ENCODE results near the gene VSTM4.

Gene VSTM4

GRCh38 chr10:49001402-49001801, 113.9 kb downstream of the VSTM4 start:
- Histone ChIP-seq H3K27me3 (ENCODE audit: insufficient read depth, low read length, poor library complexity, severe bottlenecking) (no peaks in the 10 kb centered on the region), H3K4me3 (ENCODE audit: low read length, poor library complexity, severe bottlenecking) (no peak overlapping the region), H3K9me2 (replicated peaks; ENCODE audit: low read depth, low read length) (no peaks in the 10 kb centered on the region), H3K4me1 (ENCODE audit: insufficient read depth, low read length, poor library complexity, severe bottlenecking) (no peaks in the 10 kb centered on the region), H3K79me2 (ENCODE audit: insufficient read depth, low read length) (no peaks in the 10 kb centered on the region), H3F3A (ENCODE audit: low read depth) (no peaks in the 10 kb centered on the region), H3K4me2 (ENCODE audit: low read depth, low read length, poor library complexity, severe bottlenecking) (no peak overlapping the region), H3K9ac (ENCODE audit: low read depth, low read length, poor library complexity, severe bottlenecking) (no peak overlapping the region), H3K36me3 (ENCODE audit: insufficient read depth, low read length) (no peaks in the 10 kb centered on the region), H4K20me1 (ENCODE audit: insufficient read depth, low read length, poor library complexity, severe bottlenecking) (no peaks in the 10 kb centered on the region), H3K9me3 (ENCODE audit: insufficient read depth, low read depth, low read length) (no peaks in the 10 kb centered on the region), H2AFZ (ENCODE audit: low read length) (no peak overlapping the region)
- TF ChIP-seq CTCF (conservative IDR thresholded peaks at IDR 0.05; ENCODE audit: low read length) = no peak
- TF ChIP-seq EZH2phosphoT487 (IDR thresholded peaks at IDR 0.05; ENCODE audit: borderline replicate concordance) = no peak

GRCh38 chr10:49000437-49001398, 114.6 kb downstream of the VSTM4 start:
- H4K20me1 ChIP-seq (ENCODE audit: insufficient read depth, low read length, poor library complexity, severe bottlenecking) = no peaks in the 10 kb centered on the region

GRCh38 chr10:48999346-48999745, 116.0 kb downstream of the VSTM4 start:
- no peak for TF ChIP-seq CTCF (conservative IDR thresholded peaks at IDR 0.05; ENCODE audit: low read length)
- no peak for TF ChIP-seq EZH2phosphoT487 (IDR thresholded peaks at IDR 0.05; ENCODE audit: borderline replicate concordance)
- Histone ChIP-seq H3K27me3 (ENCODE audit: insufficient read depth, low read length, poor library complexity, severe bottlenecking) (no peaks in the 10 kb centered on the region), H3K79me2 (ENCODE audit: insufficient read depth, low read length) (no peaks in the 10 kb centered on the region), H3K9me2 (replicated peaks; ENCODE audit: low read depth, low read length) (no peaks in the 10 kb centered on the region), H3K36me3 (ENCODE audit: insufficient read depth, low read length) (no peaks in the 10 kb centered on the region), H3K9me3 (ENCODE audit: insufficient read depth, low read depth, low read length) (no peaks in the 10 kb centered on the region), H3K4me3 (ENCODE audit: low read length, poor library complexity, severe bottlenecking) (no peak overlapping the region), H4K20me1 (ENCODE audit: insufficient read depth, low read length, poor library complexity, severe bottlenecking) (no peaks in the 10 kb centered on the region), H3K4me2 (ENCODE audit: low read depth, low read length, poor library complexity, severe bottlenecking) (no peak overlapping the region), H3K9ac (ENCODE audit: low read depth, low read length, poor library complexity, severe bottlenecking) (no peak overlapping the region), H3K4me1 (ENCODE audit: insufficient read depth, low read length, poor library complexity, severe bottlenecking) (no peaks in the 10 kb centered on the region), H2AFZ (ENCODE audit: low read length) (no peak overlapping the region), H3F3A (ENCODE audit: low read depth) (no peaks in the 10 kb centered on the region)

More at GRCh38 chr10:49000437-49001398, 114.6 kb downstream of the VSTM4 start:
- Histone ChIP-seq H3K4me3 (ENCODE audit: low read length, poor library complexity, severe bottlenecking) (no peak overlapping the region), H3K9ac (ENCODE audit: low read depth, low read length, poor library complexity, severe bottlenecking) (no peak overlapping the region), H3K9me2 (replicated peaks; ENCODE audit: low read depth, low read length) (no peaks in the 10 kb centered on the region), H3K9me3 (ENCODE audit: insufficient read depth, low read depth, low read length) (no peaks in the 10 kb centered on the region), H2AFZ (ENCODE audit: low read length) (no peak overlapping the region), H3K79me2 (ENCODE audit: insufficient read depth, low read length) (no peaks in the 10 kb centered on the region), H3K4me1 (ENCODE audit: insufficient read depth, low read length, poor library complexity, severe bottlenecking) (no peaks in the 10 kb centered on the region), H3K4me2 (ENCODE audit: low read depth, low read length, poor library complexity, severe bottlenecking) (no peak overlapping the region), H3F3A (ENCODE audit: low read depth) (no peaks in the 10 kb centered on the region), H3K36me3 (ENCODE audit: insufficient read depth, low read length) (no peaks in the 10 kb centered on the region), H3K27me3 (ENCODE audit: insufficient read depth, low read length, poor library complexity, severe bottlenecking) (no peaks in the 10 kb centered on the region)
- TF ChIP-seq CTCF (conservative IDR thresholded peaks at IDR 0.05; ENCODE audit: low read length) = no peak
- no peak for TF ChIP-seq EZH2phosphoT487 (IDR thresholded peaks at IDR 0.05; ENCODE audit: borderline replicate concordance)

Measured in Loucy (cell line).